ENCODE results near the gene PLXND1. TPM values are rescaled to one million over a fixed set of nuclear protein-coding genes. Genes with fewer than 3 reads are reported as not detected.

The PLXND1 gene
- total RNA-seq, 3 donors from 2014 or later (not counting 1 experiment from before 2014, with no cell fraction given), result 135 to 214 (median 189) TPM

DNA sequence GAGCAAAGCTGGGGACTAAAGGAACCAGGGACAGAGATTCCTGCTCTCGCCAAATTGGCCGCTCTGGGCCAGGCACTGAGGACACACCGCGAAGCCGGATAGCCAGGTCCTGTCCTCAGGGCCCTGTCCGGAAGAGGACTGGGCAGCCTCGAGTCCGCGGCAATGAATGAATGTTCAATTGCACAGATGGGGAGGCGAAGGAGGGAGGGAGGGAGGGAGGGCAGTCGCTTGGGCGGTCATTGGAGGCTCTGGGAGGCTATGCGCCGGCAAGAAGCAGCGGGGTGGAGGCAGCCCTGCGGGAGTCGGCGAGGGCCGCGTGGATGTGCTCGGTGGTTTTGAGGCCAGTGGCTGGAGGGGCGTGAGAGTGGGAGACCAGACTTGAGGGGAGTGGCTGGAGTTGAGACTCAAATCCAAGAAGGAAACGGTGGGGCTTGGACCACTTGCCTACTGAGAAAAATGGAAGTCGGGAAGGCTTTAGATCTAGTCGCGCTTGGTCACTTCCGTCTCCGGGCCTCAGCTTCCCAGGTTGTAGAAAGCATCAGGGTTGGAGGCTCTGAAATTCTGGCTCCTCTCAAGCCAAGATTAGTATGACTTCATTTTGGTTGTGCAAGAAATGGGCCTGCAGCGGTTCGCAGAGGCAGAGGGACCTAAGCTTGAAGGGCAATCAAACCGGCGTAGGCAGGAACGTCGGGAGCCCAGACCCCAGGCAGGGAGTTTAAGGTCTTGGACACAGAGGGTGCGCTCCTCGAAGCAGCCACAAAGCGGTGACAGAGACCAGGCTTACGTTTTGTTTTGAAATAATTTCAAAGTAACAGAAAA lies 21.1 kb upstream of the PLXND1 start:
- ATAC-seq (peak; percentile 71 to 73 (median 71)), DNase-seq (peak; percentile 55 to 82)
- H3K4me1 Mint-ChIP-seq, result peaks cover 34 to 38% of the 10 kb centered on the region in 2 donors
- WGBS (ENCODE audit: insufficient coverage), result 4% methylated on average over 38 of the region's 38 CpGs
- Histone ChIP-seq H3K27me3 (ENCODE audit: control insufficient read depth, insufficient read depth, low read length) (no peaks in the 10 kb centered on the region), H3K4me1 (ENCODE audit: control insufficient read depth, insufficient read depth, low read length) (peaks cover 38% of the 10 kb centered on the region), H3K36me3 (ENCODE audit: control insufficient read depth, insufficient read depth, low read length) (no peaks in the 10 kb centered on the region), H3K27ac (ENCODE audit: low read length) (peak overlapping the region; percentile 71), H3K9me3 (ENCODE audit: control insufficient read depth, insufficient read depth, low read length) (no peaks in the 10 kb centered on the region), H3K4me3 (ENCODE audit: low read length) (peak overlapping the region; percentile 50)
- TF ChIP-seq, protein P1, sequence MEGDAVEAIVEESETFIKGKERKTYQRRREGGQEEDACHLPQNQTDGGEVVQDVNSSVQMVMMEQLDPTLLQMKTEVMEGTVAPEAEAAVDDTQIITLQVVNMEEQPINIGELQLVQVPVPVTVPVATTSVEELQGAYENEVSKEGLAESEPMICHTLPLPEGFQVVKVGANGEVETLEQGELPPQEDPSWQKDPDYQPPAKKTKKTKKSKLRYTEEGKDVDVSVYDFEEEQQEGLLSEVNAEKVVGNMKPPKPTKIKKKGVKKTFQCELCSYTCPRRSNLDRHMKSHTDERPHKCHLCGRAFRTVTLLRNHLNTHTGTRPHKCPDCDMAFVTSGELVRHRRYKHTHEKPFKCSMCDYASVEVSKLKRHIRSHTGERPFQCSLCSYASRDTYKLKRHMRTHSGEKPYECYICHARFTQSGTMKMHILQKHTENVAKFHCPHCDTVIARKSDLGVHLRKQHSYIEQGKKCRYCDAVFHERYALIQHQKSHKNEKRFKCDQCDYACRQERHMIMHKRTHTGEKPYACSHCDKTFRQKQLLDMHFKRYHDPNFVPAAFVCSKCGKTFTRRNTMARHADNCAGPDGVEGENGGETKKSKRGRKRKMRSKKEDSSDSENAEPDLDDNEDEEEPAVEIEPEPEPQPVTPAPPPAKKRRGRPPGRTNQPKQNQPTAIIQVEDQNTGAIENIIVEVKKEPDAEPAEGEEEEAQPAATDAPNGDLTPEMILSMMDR (IDR thresholded peaks at IDR 0.05), result peak; percentile 75
- no peaks in the 10 kb centered on the region for H3K9me3 Mint-ChIP-seq
- peak overlapping the region; percentile 66 to 85 for H3K27ac Mint-ChIP-seq
- no peaks in the 10 kb centered on the region for H3K27me3 Mint-ChIP-seq (ENCODE audit: low read depth in 2 of 2)
- intact Hi-C loops (cut with micrococcal nuclease), result loop anchor here (1.0 to 10.0 kb wide), 5 partner anchors 137 to 467 kb away; no protein-coding TSS in a partner anchor
- no peaks in the 10 kb centered on the region for H3K36me3 Mint-ChIP-seq
- H3K4me3 Mint-ChIP-seq, result peak overlapping the region; percentile 89

DNA sequence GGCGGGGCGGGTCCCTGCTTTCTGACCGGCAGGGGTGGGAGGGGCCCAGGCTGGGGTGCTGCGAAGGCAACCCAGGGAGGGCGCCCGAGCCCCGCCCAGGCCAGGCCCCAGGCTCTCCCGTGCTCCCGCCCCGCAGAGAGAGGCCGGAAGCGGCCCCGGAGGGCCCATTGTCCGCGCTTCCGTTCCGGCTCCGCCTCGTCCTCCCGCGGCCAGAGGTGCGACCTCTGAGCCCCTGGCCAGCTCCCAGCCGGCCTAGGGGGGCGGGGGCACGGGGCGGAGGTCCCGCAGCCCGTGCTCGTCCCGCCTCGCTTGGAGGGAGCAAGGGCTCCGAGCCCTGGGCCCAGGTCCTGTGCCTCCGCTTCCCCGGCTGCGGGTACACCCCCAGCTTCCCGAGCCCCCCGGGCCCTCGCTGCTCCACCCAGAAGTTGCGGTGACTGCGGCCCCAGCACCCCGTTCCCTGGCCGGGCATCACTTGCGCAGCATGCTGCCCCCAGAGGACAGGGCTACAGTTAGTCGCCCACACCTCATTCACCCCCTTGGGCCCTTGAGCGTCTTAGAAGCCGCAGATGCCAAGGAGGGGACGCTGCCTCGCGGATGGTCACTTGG lies 20.4 kb upstream of the PLXND1 start:
- under 1% methylated on average over 49 of the region's 49 CpGs for WGBS (ENCODE audit: insufficient coverage)
- Mint-ChIP-seq H3K27ac (peak overlapping the region; percentile 66 to 85), H3K27me3 (ENCODE audit: low read depth in 2 of 2) (no peaks in the 10 kb centered on the region), H3K36me3 (no peaks in the 10 kb centered on the region), H3K4me3 (peak overlapping the region; percentile 89), H3K9me3 (no peaks in the 10 kb centered on the region), H3K4me1 (peaks cover 34 to 38% of the 10 kb centered on the region in 2 donors)
- Histone ChIP-seq H3K4me3 (ENCODE audit: low read length) (peak overlapping the region; percentile 50), H3K4me1 (ENCODE audit: control insufficient read depth, insufficient read depth, low read length) (peaks cover 38% of the 10 kb centered on the region), H3K9me3 (ENCODE audit: control insufficient read depth, insufficient read depth, low read length) (no peaks in the 10 kb centered on the region), H3K27me3 (ENCODE audit: control insufficient read depth, insufficient read depth, low read length) (no peaks in the 10 kb centered on the region), H3K36me3 (ENCODE audit: control insufficient read depth, insufficient read depth, low read length) (no peaks in the 10 kb centered on the region), H3K27ac (ENCODE audit: low read length) (peak overlapping the region; percentile 71)
- ATAC-seq (peak; percentile 71 to 83 (median 77)), DNase-seq (peak; percentile 50 to 68)
- intact Hi-C loops (cut with micrococcal nuclease), result loop anchor here (2.0 to 10.0 kb wide), 3 partner anchors 136 to 468 kb away; no protein-coding TSS in a partner anchor
- TF ChIP-seq, protein P1 (IDR thresholded peaks at IDR 0.05), result no peak

DNA sequence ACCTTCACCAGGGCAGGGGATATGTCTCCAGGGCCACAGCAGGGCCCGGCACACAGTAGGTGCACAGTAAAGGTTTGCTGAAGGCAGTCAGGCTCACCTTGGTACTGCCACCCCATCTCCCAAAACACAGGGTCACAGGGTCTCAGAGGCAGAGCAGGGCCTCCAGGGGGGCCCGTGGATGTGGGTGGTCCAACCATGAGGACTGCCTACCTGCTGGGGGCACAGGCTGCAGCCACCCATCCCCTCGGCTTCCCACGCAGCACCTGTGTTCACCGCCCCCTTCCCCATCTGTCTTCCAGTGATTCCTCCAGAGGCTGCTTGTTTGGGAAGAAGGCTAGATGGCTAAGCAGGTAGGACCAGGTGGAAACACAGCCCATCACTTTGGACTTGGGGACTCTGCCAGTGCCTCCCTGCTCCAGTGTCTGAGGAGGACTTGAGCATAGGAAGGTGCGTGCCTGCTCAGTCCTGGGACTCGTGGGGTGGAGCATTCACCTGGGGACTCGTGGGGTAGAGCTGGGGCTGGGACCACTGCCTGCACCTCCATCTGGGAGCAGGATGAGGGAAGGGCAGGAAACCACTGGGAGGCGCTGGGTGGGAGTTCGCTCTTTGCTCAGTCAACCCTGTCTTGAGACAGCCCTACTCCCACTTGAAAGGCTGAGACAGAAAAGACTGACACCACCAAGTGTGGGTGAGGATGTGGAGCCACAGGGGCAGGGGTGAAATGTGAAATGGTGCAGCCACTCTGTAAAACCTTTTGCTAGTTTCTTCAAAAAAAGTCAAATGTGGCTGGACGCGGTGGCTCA lies 18.8 kb upstream of the PLXND1 start:
- Histone ChIP-seq H3K4me1 (ENCODE audit: control insufficient read depth, insufficient read depth, low read length) (peaks cover 38% of the 10 kb centered on the region), H3K4me3 (ENCODE audit: low read length) (no peak overlapping the region), H3K36me3 (ENCODE audit: control insufficient read depth, insufficient read depth, low read length) (no peaks in the 10 kb centered on the region), H3K27ac (ENCODE audit: low read length) (no peak overlapping the region), H3K27me3 (ENCODE audit: control insufficient read depth, insufficient read depth, low read length) (no peaks in the 10 kb centered on the region), H3K9me3 (ENCODE audit: control insufficient read depth, insufficient read depth, low read length) (no peaks in the 10 kb centered on the region)
- Mint-ChIP-seq H3K4me3 (peak overlapping the region; percentile 85), H3K4me1 (peaks cover 34 to 38% of the 10 kb centered on the region in 2 donors), H3K36me3 (no peaks in the 10 kb centered on the region), H3K9me3 (no peaks in the 10 kb centered on the region), H3K27me3 (ENCODE audit: low read depth in 2 of 2) (no peaks in the 10 kb centered on the region), H3K27ac (peak overlapping the region; percentile 34 to 42)
- intact Hi-C loops (cut with micrococcal nuclease), result loop anchor here (5.0 to 10.0 kb wide), 2 partner anchors 377 to 470 kb away; no protein-coding TSS in a partner anchor
- DNase-seq (peak in 1 of 2 donors; percentile 16), ATAC-seq (peak in 2 of 3 donors; percentile 38 to 60)
- TF ChIP-seq, protein P1 (IDR thresholded peaks at IDR 0.05), result no peak
- 72% methylated on average over 12 of the region's 12 CpGs for WGBS (ENCODE audit: insufficient coverage)
